Loucy (cell line): ENCODE data around the gene HMOX2.

ENCODE experiments used
- H2AFZ ChIP-seq: fragments of 200-600 bp; sonication (generic); 2 replicates; pipeline ENCODE4 v1.6.0; 2016; ENCODE audit warnings: antibody characterized with exemption, mild to moderate bottlenecking, low read length, moderate library complexity
- H3F3A ChIP-seq: fragments of 200-600 bp; 2 replicates; pipeline ENCODE4 v1.6.0; 2016; ENCODE audit warnings: antibody characterized with exemption, low read depth, mild to moderate bottlenecking
- H3K27me3 ChIP-seq: fragments of 200-600 bp; sonication (generic); 2 replicates; pipeline ENCODE4 v1.6.1; 2014; ENCODE audit warnings: low read length, mild to moderate bottlenecking; ENCODE audit not compliant: insufficient read depth, poor library complexity, severe bottlenecking
- H3K36me3 ChIP-seq: fragments of 200-600 bp; sonication (generic); 2 replicates; pipeline ENCODE4 v1.6.1; 2016; ENCODE audit warnings: low read length; ENCODE audit not compliant: insufficient read depth
- H3K4me1 ChIP-seq: fragments of 200-600 bp; sonication (generic); 2 replicates; pipeline ENCODE4 v1.5.1; 2014; ENCODE audit warnings: low read length, mild to moderate bottlenecking; ENCODE audit not compliant: insufficient read depth, poor library complexity, severe bottlenecking
- H3K4me2 ChIP-seq: fragments of 200-600 bp; sonication (generic); 2 replicates; pipeline ENCODE4 v1.6.0; 2014; ENCODE audit warnings: antibody characterized with exemption, low read length, low read depth, mild to moderate bottlenecking; ENCODE audit not compliant: poor library complexity, severe bottlenecking
- H3K4me3 ChIP-seq: fragments of 200-600 bp; sonication (generic); 2 replicates; pipeline ENCODE4 v1.5.1; 2014; ENCODE audit warnings: low read length, mild to moderate bottlenecking, mixed read lengths; ENCODE audit not compliant: poor library complexity, severe bottlenecking
- H3K79me2 ChIP-seq: fragments of 200-600 bp; sonication (generic); 2 replicates; pipeline ENCODE4 v1.6.1; 2014; ENCODE audit warnings: low read length; ENCODE audit not compliant: insufficient read depth
- H3K9ac ChIP-seq: fragments of 200-600 bp; sonication (generic); 2 replicates; pipeline ENCODE4 v1.6.0; 2014; ENCODE audit warnings: mild to moderate bottlenecking, low read depth, low read length, moderate library complexity; ENCODE audit not compliant: poor library complexity, severe bottlenecking
- H3K9me2 ChIP-seq: fragments of 200-600 bp; sonication (generic); replicated peaks from 2 replicates; pipeline ENCODE4 v1.6.1; 2016; ENCODE audit warnings: low read depth, low read length, mixed read lengths
- H3K9me3 ChIP-seq: fragments of 200-600 bp; sonication (generic); 2 replicates; pipeline ENCODE4 v1.6.1; 2014; ENCODE audit warnings: mild to moderate bottlenecking, antibody characterized with exemption, low read length, low read depth; ENCODE audit not compliant: insufficient read depth
- H4K20me1 ChIP-seq: fragments of 200-600 bp; sonication (generic); 2 replicates; pipeline ENCODE4 v1.6.0; 2014; ENCODE audit warnings: antibody characterized with exemption, low read length, mild to moderate bottlenecking; ENCODE audit not compliant: insufficient read depth, poor library complexity, severe bottlenecking
- CTCF ChIP-seq: fragments of 200-600 bp; sonication (generic); conservative IDR thresholded peaks from 2 replicates; pipeline ENCODE4 v1.5.1; 2014; ENCODE audit warnings: mild to moderate bottlenecking, antibody characterized with exemption, low read length
- EZH2phosphoT487 ChIP-seq: fragments of 200-600 bp; IDR thresholded peaks from 2 replicates; pipeline ENCODE4 v1.6.1; 2018; ENCODE audit warnings: antibody characterized with exemption, mild to moderate bottlenecking, moderate library complexity, borderline replicate concordance

Gene HMOX2

GRCh38 chr16:4481526-4481925, 5.3 kb downstream of the HMOX2 start:
- no peaks in the 10 kb centered on the region for H3F3A ChIP-seq
- no peaks in the 10 kb centered on the region for H3K9me2 ChIP-seq
- H3K4me3 ChIP-seq: no peak overlapping the region
- H3K9me3 ChIP-seq: no peaks in the 10 kb centered on the region
- H3K4me2 ChIP-seq: peak overlapping the region; percentile 31
- no peaks in the 10 kb centered on the region for H4K20me1 ChIP-seq
- H3K9ac ChIP-seq: no peak overlapping the region
- peaks cover 31% of the 10 kb centered on the region; the same call in 1 of the 2 replicates for H3K79me2 ChIP-seq
- H3K27me3 ChIP-seq: no peaks in the 10 kb centered on the region
- no peak for TF ChIP-seq EZH2phosphoT487
- no peak for TF ChIP-seq CTCF
- no peaks in the 10 kb centered on the region for H3K36me3 ChIP-seq
- H2AFZ ChIP-seq: no peak overlapping the region
- no peaks in the 10 kb centered on the region for H3K4me1 ChIP-seq

GRCh38 chr16:4481963-4482362, 5.8 kb downstream of the HMOX2 start:
- peaks cover 27% of the 10 kb centered on the region; the same call in 1 of the 2 replicates for H3K79me2 ChIP-seq
- no peaks in the 10 kb centered on the region for H3K9me2 ChIP-seq
- no peaks in the 10 kb centered on the region for H4K20me1 ChIP-seq
- no peak overlapping the region for H2AFZ ChIP-seq
- TF ChIP-seq EZH2phosphoT487 (no peak), CTCF (no peak)
- H3K4me3 ChIP-seq: no peak overlapping the region
- H3K27me3 ChIP-seq: no peaks in the 10 kb centered on the region
- H3K9ac ChIP-seq: no peak overlapping the region
- H3K4me2 ChIP-seq: peak overlapping the region; percentile 31
- H3F3A ChIP-seq: no peaks in the 10 kb centered on the region
- H3K36me3 ChIP-seq: no peaks in the 10 kb centered on the region
- no peaks in the 10 kb centered on the region for H3K4me1 ChIP-seq
- H3K9me3 ChIP-seq: no peaks in the 10 kb centered on the region

GRCh38 chr16:4486126-4486893, 10.1 kb downstream of the HMOX2 start:
- peaks cover 21% of the 10 kb centered on the region; the same call in 1 of the 2 replicates for H3K79me2 ChIP-seq

More at GRCh38 chr16:4486126-4486893, 10.1 kb downstream of the HMOX2 start:
- Histone ChIP-seq H3K9me2 (no peaks in the 10 kb centered on the region), H3K9ac (no peak overlapping the region), H3K9me3 (no peaks in the 10 kb centered on the region), H2AFZ (no peak overlapping the region), H4K20me1 (no peaks in the 10 kb centered on the region), H3K4me1 (peaks cover 20% of the 10 kb centered on the region), H3K27me3 (no peaks in the 10 kb centered on the region), H3K4me3 (no peak overlapping the region), H3K4me2 (no peak overlapping the region), H3K36me3 (no peaks in the 10 kb centered on the region), H3F3A (peaks cover 2% of the 10 kb centered on the region; the same call in 1 of the 2 replicates)
- no peak for TF ChIP-seq EZH2phosphoT487
- no peak for TF ChIP-seq CTCF
